Measurements from ENCODE around the gene ZDHHC6.

- TF ChIP-seq POLR2A (IDR thresholded peaks at IDR 0.05) (no peak), POLR2AphosphoS5 (IDR thresholded peaks at IDR 0.05) (no peak)
These were observed 34.9 kb upstream of the ZDHHC6 start for GRCh38 chr10:112481602-112482001.

All from prostate gland (tissue), 1 donor.